SK-N-SH (cell line): ENCODE results near the gene DMD.

Experiments
- CTCF ChIP-seq: fragments of 200-600 bp; sonication (generic); IDR thresholded peaks from 2 replicates; pipeline ENCODE4 v1.6.1; 2017; ENCODE audit warnings: antibody characterized with exemption, mild to moderate bottlenecking, moderate library complexity
- ELF1 ChIP-seq: IDR thresholded peaks from 2 replicates; pipeline ENCODE4 v1.4.0; 2012

GRCh38 chrX:31074522-31074921 is 2136.8 kb downstream of the DMD start:
- TF ChIP-seq ELF1 (no peak), CTCF (no peak)
